ENCODE results near the gene PRDX6.
"Not testable (repeated sequence)": the region's sequence is repeated elsewhere in the genome, so short reads cannot be mapped to it uniquely, and the experiment has no call there.

The PRDX6 gene

GRCh38 chr1:173503391-173503790 lies 26.3 kb downstream of the PRDX6 start:
- no peak for DNase-seq

GRCh38 chr1:173504268-173504667 lies 27.1 kb downstream of the PRDX6 start:
- no peak for DNase-seq

DNA sequence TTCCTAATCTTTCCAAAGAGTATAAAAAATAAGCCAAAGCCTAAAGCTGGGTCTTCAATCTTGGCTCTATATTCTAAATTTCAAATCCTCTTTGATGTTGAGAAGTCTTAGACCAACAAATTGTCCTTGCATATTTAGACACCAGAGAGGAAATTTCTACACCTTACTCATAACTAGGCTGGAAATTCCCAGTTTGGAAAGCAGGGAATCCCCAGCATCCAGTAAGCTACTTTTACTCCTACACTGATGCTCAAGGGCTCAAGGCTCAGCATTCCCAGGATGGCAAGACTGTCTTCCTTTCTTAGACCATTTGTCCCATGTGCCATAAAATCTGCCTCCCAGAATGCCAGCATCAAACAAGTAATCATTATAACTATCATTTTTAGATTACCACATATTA lies 28.3 kb downstream of the PRDX6 start:
- DNase-seq, result no peak

GRCh38 chr1:173506437-173506836 lies 29.3 kb downstream of the PRDX6 start:
- no peak for DNase-seq

DNA sequence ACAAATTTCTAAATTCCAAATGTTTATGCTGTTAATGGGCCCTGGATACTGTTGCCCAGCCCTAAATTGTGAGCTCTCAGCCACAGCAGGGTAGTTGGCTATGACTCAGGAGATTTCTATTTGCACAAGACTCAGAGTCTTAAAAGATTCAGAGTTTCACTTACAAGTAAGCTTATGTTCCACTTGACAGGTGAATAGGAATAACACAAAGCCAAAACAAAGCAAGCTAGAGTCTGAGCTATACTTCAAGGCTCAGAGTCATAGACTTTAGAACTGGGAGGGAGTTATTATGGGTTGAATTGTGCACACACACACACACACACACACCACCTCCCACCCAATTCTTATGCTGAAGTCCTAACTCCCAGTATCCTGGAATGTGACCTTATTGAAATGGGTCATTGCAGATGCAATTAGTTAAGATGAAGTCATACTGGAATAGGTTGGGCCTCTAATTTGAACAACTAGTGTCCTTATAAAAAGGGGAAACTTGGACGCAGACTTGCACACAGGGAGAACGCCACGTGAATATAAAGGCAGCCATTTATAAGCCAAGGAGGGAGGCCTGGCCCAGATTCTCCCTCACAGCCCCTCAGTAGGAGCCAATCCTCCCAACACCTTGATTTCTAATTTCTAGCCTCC lies 30.2 kb downstream of the PRDX6 start:
- no peak for DNase-seq

GRCh38 chr1:173507847-173508209 lies 30.7 kb downstream of the PRDX6 start:
- DNase-seq, result no peak

DNA sequence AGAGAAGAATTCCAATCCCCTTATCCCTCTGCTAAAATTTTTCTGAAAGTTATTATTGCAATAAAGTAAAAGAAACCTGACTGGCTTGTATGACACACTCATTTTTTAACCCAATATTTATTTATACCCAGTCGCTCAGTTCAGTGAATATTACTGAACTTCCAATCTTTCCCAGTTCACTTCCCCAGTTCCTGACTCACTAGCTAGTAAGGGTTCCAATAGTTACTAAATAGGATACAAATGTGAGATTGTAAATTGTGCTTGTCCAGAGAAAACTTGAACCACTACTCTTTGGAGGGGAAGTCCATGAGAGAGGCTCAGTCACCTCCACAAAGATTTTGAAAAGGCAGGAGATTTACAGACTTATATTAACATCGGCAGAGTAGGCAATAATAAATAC lies 31.4 kb downstream of the PRDX6 start:
- DNase-seq, result no peak

DNA sequence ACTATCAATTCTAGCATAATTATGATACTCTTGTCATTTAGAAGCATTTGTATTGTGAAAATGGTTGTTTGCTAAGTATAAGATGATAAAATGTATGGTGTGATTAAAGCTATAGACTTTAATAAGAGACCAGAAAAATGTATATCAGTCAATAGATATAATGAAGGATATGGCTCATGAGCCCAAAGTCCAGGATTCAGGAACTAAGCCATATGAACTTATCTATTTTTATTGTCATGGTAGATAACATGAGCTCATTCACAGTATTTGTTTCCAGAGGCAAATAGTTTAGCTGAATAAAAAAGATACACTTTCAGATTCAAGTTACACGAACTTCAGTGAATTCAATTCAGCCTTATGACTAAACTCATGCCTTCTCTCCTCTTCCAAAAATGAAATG lies 32.7 kb downstream of the PRDX6 start:
- DNase-seq, result no peak

- not testable (repeated sequence) for DNase-seq
These were observed 37.4 kb downstream of the PRDX6 start for GRCh38 chr1:173514503-173514902.

- no peak for DNase-seq
These were observed 43.7 kb downstream of the PRDX6 start for GRCh38 chr1:173520799-173521198.

DNA sequence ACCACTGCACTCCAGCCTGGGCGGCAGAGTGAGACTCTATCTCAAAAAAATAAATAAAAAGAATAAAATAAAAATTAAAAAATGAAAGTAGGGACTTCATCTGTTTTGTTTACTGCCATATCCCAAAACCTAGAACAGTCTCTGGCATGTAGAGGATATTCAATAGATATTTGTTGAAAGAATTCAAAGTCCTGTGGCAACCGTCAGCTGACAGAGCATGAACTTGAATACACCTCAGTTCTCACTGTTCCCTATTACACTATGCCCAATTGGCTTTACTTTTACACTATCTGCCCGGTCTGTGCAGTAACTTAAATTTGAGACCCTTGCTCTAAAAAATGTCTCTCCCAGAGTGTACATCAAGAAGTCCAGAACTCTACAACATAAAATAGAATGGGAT lies 46.2 kb downstream of the PRDX6 start:
- no peak for DNase-seq

GRCh38 chr1:173525926-173526325 lies 48.8 kb downstream of the PRDX6 start:
- DNase-seq, result no peak

- no peak for DNase-seq
These were observed 50.2 kb downstream of the PRDX6 start for GRCh38 chr1:173527151-173527826.

DNA sequence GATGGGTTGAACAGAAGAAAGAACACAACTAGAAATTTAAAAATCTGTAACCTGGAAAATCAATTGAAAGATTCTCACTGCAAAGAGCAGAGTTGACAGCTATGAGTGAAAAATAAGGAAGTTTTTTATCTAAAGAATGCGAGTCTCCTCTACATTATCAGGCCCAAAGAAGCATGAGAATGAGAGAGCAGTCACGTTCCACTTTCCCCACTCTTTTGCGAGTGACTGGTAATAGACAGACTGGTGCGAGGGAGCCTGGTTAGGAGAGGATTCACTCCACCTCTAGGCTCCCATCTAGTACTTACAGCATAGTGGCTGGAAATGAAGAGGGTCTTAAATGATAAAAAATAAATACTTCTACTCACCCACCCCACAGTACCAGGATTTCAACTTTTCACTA lies 52.0 kb downstream of the PRDX6 start:
- DNase-seq, result no peak

DNA sequence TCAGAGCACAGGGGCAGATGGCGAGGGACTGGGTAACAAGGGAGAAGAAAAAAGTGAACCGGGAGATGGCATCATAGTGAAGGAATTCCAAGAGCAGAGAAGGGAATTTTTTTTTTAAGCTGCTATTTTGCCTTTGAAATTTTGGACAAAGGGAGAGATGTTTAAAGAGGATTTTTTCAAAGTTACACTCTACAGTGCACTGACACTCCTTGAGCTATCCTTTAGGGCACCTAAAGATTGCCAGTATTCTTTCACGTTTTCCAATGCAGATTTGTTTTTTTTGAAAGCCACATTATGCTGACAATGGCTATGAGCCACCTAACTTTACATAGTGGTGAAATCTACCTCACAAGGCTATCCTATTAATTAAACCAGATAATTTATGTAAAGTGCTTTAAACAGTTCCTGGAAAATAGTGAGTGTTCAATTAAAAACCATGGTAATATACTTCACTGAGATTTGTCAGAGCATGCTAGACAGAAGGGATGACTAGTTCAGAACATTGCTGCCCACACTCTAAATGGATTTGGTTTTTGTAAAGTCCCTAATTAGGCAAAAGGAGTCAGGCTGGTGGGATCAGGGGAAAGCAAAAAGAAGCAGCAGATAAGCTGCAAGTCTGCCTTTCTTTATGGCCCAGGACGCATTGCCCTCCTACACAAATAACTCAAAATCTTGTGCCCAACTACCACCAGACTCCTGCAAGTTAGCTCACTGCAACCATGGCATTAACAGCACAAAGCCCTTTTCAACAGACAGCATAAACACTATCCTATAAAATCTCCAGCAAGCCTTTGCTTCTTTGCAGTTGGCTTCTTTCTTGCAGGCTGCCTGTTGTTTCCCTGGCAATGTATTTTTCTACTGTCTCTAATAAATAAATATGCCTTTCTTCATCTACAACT lies 53.9 kb downstream of the PRDX6 start:
- no peak for DNase-seq

DNA sequence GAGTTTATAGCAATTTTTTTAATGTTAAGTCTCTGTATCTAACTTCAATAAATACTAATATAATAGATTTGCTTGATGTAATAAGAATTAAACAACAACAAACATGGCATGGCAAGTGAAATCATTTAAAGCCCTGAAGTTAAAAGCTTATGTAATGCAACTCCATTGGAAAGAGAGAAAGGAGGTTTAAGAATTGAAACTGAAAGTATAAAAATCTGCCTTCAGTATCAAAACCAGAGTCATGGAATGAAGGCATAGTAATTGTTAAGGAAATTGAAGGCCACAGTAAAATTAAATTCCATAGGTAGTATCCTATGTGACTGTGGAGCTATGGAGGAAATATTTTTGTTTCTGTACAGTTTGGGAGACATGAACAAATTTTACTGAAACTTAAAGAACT lies 55.1 kb downstream of the PRDX6 start:
- no peak for DNase-seq

DNA sequence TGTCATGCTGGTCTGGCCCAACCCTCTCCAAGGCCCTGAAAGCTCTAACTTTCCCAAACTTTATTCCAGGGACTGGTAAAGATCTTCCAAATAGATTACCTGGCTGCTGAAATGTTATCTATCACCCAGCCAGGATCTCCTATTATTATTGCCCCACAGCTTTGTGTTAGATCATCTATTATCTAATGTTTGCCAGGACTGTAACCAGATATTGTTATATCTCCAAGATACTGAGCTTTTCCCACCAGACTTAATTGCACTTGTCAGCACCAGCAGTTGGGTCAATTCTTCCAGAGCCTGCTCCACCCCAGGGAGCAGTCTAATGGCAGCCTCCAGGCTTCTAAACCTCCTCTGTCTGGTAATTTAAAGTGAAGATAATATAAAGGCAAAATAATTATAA lies 59.1 kb downstream of the PRDX6 start:
- DNase-seq, result no peak

Measured in stimulated activated CD4-positive, alpha-beta T cell treated with anti-CD3 and anti-CD28 coated beads, Interleukin-1b, Interleukin-23, amount 100 ng/mL, for 48 hours (primary cell).